GF-D8 (cell line): ENCODE measurements around the gene CMC1.
"Not testable (repeated sequence)": the region's sequence is repeated elsewhere in the genome, so short reads cannot be mapped to it uniquely, and the experiment has no call there.

Experiments used
- DNase-seq: peaks from one replicate; lab custom pipeline; 2025; lab: John Stamatoyannopoulos, UW

The CMC1 gene, protein sequence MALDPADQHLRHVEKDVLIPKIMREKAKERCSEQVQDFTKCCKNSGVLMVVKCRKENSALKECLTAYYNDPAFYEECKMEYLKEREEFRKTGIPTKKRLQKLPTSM

DNA sequence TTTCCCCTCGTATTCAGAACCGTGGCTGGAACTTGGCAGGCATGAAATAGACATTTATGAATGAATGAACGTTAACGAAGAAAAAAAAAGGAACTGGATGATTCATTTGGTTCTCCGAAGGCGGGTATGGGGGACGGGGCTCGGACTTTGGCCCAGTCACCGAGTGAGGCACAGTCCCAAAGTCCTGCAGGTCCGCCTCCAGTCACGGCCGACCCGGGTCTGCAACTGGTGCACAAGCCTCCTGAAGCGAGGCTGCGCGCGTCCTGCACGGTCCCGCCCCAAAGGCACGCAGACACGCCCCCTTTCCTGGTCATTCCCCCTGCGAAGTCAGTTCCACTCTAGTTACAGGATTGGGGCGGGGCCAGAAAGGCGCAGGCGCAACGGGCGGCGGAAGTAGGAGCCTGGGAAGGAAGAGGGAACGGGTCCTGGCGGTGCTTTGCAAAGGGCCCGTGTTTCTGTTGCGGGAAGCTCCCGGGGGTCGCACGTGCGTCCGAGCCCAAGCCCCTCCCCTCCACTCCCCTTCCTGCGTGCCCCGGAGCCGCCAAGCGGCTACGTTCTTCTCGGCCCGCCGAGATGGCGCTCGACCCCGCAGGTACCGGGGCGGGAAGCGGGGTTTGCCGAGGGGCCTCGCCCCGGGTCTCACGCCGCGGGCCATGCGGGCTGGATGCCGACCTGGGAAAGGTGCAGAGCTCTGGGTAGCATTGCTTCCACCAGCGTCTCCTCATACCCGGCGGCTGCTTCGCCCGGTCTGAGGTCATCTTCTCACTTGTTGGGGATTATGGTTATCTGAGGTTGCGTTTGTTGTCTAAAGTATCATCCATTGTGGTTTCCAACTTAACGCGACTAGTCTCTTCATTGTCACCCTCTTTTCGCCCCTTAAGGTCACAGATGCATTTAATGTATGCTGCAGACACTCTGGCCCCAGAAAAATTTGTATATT, at the start of gene CMC1:
Gene CMC1 (plus strand): TSS at position 399 of the 940 bp plus-strand sequence. CDS start 175 bp downstream, at position 574.
- peak; percentile 91 for DNase-seq

DNA sequence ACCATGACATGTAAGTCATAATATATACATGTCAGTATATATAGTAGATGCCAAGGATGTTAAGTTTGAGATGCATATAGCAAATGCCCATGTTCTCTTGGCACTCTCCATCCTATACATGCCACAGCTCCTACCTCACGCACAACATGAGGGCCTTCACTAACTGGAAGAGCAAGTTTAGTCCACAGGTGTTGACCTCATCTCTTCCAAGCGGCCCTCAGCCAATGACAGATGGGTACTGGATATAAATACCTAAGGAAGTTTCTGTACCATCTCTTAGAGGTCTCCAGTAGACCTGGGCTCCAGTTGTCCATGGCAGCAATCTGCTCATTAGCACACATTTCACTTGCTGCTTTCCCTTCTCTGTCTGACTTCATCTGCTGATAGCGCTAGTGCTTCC, 43.3 kb upstream of the CMC1 start:
- no peak for DNase-seq

DNA sequence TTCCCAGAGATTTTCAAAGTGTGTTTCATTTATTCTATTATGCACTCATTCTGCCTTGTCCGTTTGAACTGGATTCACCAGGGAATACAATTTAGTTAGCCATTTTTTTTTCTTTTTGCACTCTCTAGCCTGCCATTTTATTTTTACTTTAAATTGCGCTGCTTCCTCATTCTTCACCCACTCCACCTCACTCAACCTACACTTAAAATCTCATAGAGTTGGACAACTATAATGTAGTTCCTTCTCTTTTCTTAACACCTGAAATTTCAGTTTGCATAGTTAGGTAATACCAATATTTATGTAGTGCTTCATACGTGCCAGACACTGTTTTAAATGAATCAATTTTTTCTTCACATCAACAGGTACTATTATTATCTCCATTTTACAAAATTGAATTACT, 42.4 kb upstream of the CMC1 start:
- DNase-seq = no peak

- not testable (repeated sequence) for DNase-seq
These were observed 41.8 kb upstream of the CMC1 start for GRCh38 chr3:28199643-28200042.

DNA sequence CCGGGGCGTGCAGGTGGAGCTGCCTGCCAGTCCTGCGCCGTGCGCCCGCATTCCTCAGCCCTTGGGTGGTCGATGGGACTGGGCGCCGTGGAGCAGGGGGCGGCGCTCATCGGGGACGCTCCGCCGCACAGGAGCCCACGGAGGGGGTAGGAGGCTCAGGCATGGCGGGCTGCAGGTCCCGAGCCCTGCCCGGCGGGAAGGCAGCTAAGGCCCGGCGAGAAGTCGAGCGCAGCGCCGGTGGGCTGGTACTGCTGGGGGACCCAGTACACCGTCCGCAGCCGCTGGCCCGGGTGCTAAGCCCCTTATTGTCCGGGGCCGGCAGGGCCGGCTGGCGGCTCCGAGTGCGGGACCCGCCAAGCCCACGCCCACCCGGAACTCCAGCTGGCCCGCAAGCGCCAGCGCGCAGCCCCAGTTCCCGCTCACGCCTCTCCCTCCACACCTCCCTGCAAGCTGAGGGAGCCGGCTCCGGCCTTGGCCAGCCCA, 41.0 kb upstream of the CMC1 start:
- DNase-seq = not testable (repeated sequence)

DNA sequence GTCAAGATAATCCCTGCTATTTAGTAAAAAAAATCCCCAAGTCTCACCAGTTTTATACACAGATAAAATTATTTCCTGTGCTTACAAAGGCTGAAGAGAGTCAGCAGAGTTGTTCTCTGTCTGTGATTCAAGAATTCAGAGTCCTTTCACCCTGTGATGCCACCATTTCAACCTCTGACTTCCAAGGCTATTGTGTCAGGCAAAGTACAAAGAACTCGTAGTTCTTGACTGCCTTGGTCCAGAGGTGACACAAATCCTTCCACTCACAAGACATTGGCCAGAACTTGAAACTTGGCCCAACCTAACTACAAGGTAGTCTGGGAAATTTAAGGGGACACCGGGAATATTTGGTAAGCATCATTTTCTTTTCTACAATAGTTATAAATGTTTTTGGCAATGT, 34.9 kb upstream of the CMC1 start:
- no peak for DNase-seq

- no peak for DNase-seq
These were observed 34.3 kb upstream of the CMC1 start for GRCh38 chr3:28207000-28207733.

- DNase-seq = no peak
These were observed 30.3 kb upstream of the CMC1 start for GRCh38 chr3:28210968-28211713.

GRCh38 chr3:28212681-28213080, 28.7 kb upstream of the CMC1 start:
- no peak for DNase-seq

DNA sequence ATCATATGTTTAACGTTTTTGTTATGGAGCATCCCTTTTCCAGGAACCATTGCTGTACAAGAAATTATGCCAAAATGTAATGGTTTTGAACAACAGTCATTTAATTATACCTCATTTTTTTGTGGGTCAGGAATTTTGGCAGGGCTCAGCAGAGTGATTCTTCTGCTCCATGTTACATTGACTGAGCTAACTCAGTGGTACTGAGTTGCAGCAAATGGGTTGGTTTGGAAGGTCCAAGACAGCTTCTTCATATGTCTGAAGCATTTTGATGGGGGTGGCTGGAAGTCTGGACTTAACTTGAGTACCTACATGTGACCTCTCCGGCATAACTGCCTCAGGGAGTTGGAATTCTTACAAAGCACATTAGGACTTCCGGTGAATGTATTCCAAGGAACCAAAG, 26.0 kb upstream of the CMC1 start:
- DNase-seq = no peak

GRCh38 chr3:28218071-28218916, 23.1 kb upstream of the CMC1 start:
- DNase-seq = no peak

- DNase-seq = no peak
These were observed 22.6 kb upstream of the CMC1 start for GRCh38 chr3:28218917-28219198.

DNA sequence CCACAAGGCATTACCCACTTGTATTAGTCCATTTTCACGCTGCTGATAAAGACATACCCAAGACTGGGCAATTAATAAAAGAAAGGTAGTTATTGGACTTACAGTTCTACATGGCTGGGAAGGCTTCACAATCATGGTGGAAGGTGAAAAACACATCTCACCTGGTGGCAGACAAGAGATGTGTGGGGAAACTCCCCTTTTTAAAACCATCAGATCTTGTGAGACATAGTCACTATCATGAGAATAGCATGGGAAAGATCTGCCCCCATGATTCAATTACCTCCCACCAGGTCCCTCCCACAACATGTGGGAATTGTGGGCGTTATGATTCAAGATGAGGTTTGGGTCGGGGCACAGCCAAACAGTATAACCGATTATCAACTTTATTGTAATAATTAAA, 17.0 kb upstream of the CMC1 start:
- no peak for DNase-seq

- DNase-seq = no peak
These were observed 15.4 kb upstream of the CMC1 start for GRCh38 chr3:28226020-28226419.

GRCh38 chr3:28228623-28229022, 12.8 kb upstream of the CMC1 start:
- no peak for DNase-seq

DNA sequence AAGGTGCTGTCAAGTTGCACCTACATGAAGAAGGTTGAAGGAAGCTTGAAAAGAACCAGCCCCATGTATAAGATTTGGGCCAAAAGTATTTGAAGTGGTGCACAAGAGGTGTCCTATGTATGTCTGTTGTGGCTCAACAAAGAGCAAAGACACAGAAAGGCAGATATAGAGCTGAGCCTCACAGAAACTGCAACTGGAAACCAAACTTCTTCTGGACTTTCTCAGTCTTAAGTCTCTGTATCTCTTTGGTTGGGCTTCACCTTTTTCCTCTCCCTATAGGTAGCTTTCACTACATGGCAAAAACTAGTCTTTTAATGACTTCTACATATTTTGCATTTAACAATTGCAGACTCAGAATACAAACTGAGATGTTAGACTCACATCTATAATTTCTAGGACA, 8.8 kb upstream of the CMC1 start:
- no peak for DNase-seq

DNA sequence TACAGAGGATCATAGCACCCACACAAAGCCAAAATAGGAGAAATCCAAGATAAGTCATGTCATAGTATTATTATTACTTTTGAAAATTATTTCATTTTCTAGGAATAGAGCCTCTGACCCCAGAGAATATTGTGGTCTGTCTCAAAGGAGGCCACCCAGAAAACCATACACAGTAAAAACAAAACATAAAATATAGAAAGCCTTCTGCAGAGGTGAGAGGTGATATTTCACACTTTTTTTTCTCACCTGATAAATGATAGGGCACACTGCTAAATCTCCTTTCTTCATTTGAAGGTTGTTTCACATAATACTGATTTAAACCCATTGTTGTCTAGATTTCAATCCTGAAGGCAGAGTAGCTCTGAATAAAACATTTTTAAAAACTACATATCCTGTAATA, 7.0 kb upstream of the CMC1 start:
- no peak for DNase-seq

GRCh38 chr3:28239108-28239507, 2.3 kb upstream of the CMC1 start:
- no peak for DNase-seq

DNA sequence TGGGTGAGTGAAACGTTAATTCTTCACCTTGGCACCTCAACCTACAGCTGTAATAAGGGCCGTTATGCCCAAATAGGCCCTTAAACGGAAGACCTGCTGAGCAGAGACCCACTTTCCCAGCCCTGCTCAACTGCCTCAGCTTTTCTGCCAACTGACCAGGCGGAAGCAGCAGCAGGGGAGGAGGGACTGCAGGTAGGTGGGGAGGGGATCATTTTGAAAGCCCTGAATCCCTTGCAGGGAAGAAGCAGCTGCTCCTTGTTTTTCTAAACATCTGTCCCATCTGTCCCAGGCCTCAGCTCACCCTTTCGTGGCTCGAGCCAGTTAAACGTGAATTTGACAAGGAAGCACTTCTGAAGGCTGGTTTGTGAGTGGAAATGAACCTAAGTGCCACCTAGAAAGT, 978 bp upstream of the CMC1 start:
- DNase-seq = no peak

DNA sequence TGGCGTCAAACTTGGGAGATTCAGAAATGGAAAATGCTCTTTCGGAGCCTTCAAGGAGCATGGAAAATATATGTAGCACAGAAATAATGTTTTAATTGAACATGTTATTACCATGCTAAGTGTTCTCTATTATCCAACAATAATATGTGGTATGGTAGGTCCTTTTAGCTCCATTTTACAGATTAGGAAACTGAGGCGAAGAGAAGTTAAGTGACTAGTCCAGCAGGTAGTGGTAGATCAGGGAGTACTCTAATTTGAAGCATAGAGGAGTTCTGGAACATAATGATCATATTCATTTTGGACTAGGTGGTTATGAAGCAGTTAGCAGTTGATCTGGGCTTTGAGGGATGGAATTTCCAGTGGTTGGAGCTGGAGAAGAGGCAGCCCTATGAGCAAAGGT, 1.1 kb downstream of the CMC1 start:
- DNase-seq = no peak

GRCh38 chr3:28243424-28244106, 2.1 kb downstream of the CMC1 start:
- DNase-seq = peak; percentile 30
